Activated T-cell treated with anti-CD3 and anti-CD28 coated beads for 24 hours (primary cell): ENCODE measurements around the gene ATP8B3.

ENCODE experiments used
- DNase-seq: peaks from one replicate; pipeline ENCODE4 v3.0.0-alpha.2; 2020; ENCODE audit warnings: low read depth

The ATP8B3 gene

DNA sequence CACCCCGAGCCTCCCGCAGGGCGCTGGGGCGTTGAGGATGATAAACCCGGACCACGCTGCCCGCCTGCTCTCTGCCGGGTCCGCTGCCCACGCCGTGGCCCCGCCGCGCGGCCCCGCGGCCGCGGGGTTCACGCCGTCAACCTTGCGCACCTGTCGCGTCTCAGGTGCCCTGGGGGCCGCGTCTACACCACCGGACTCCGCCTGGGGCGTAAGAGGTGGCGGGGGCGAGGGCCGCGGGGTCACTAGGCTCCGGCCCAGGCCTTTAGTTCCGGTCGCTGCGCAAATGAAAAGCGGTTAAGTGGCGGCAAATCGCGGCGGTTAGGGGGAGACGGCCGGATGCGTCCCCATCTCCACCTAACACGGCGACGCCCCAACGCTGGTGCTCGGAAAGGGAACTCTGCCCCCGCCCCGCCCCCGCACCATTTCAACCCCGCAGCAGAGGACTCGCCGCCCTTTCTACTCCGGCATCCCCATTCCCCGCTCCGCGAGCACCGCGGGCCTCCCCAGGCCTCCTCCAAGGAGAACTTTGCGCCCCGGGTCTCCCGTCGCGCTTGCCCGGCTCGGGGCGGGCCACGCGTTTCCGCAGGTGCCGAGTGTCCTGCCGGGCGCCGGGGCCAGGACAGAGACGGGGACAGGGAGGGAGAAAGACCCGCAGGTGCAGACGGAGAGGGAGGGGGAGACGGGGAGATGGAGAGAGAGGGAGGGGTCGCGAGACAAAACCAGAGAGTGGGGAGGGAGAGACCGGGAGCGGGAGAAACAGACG is 54.4 kb downstream of the ATP8B3 start:
- DNase-seq = no peak

DNA sequence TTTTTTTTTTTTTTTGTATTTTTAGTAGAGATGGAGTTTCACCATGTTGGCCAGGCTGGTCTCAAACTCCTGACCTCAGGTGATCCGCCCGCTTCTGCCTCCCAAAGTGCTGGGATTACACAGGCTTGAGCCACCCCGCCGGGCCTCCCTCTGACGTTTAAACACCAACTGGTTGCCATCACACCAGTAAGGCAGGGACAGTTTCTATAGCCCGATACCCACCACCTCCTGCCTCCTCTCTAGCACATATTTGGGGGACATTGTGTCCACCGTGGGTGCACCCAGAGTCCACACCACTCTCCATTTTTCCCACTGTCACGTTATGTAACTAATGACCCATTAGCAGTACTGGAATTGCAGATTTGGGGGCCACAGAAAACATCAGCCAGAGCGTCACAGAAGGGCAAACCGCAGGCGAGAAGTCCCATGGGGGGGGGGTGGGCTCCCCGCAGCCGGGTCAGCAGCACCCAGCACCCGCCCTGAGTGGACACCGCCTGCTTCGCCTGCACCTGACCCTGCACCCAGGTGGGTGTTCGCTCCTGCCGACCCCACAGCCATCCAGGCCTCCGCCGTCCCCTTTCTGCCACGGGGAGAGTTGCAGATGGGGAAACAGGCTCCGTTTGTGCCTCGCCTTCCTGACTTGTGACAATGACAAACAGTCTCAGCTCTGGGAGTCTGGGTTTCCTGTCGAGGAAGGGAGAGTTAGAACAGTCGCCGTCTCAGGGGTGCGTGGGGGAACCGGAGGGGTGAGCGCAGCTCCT is 55.2 kb downstream of the ATP8B3 start:
- no peak for DNase-seq

DNA sequence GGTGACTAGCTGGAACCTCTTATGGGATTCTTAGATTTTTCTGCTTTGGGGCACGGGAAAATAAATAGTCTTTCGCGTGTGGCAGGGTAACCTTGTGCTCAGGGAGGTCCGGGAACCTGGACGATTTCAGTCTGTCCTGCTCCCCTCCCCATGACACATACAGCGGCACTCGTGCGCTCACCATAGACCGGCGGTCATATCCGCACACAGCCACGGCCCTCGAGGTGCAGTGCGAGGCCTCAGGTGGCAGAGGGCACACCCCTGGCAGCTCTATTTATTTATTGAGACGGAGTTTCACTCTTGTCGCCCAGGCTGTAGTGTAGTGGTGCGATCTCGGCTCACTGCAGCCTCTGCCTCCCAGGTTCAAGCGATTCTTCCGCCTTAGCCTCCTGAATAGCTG is 55.8 kb downstream of the ATP8B3 start:
- no peak for DNase-seq

DNA sequence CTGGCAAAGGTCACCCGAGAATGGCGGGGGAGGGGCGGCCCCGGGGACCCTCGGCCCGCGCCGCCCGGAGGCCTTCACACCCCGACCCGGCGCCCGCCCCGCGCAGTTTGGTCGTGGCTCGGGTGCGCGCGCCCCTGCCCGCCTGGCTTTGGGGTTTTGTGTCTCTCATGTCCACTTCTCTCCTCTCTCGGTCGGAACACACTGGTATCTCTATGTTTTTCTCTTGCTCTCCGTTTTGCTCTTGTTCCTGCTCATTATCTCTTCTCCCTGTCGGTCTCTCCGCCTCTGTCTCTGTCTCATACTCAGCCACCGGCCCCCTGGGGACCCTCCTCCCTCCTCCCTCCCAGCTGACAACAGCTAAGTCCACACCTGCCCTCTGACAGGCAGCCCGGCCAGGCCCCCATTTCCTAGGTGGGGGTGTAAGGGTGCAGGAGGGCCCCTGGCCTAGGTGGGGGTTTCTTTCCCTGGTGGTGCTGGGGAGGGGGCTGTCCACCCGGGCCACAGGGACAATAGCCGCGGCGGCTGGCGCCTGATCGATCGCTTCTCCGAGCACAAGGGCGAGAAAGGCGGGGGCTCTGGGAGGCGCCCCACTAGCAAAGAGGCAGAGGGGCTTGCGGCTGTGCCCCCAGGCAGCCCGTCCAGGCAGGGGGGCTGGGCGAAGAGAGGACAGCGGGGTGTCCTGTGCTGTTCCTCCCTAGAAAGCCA is 56.5 kb downstream of the ATP8B3 start:
- no peak for DNase-seq

DNA sequence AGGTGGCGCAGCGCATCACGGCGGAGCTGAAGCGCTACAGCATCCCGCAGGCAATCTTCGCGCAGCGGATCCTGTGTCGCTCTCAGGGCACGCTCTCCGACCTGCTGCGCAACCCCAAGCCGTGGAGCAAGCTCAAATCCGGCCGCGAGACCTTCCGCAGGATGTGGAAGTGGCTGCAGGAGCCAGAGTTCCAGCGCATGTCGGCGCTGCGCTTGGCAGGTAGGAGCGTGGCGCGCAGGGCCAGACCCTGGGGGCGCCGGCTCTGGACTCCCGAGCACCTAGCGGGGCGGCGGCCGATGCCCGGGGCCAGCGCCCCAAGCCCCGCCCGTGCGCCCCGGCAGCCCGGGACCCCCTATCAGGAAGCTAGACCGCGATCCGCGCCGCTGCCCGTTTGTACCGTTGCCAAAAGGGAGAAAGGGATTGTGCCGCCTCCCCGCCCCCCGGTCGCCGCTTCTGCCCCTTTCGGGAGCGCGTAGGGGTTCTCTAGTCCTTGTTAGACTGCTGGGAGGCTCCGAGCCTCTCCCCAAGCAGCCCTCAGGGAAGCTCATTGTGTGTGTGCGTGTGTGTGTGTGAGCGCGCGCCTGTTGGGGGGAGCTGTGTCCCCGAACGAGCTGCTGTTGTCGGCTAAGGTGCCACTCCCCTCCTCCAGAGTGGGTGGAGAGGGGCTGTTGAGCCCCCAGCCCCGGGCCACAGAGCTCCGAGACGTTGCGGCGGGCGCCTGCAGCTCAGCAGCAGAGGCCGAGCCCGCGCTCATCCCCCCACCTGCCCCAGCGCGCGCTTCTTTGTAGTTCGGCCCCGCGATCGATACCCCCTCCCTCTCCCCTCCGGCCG is 57.2 kb downstream of the ATP8B3 start:
- DNase-seq = no peak

DNA sequence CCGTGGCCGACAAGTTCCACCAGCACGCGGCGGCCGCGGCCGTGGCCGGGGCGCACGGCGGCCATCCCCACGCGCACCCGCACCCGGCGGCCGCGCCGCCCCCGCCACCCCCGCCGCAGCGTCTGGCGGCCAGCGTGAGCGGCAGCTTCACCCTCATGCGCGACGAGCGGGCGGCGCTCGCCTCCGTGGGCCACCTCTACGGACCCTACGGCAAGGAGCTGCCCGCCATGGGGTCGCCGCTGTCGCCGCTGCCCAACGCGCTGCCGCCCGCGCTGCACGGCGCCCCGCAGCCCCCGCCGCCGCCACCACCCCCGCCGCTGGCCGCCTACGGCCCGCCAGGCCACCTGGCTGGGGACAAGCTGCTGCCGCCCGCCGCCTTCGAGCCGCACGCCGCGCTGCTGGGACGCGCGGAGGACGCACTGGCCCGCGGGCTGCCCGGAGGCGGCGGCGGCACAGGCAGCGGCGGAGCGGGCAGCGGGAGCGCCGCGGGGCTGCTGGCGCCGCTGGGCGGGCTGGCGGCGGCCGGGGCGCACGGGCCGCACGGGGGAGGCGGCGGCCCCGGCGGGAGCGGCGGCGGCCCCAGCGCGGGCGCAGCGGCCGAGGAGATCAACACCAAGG is 57.9 kb downstream of the ATP8B3 start:
- no peak for DNase-seq

DNA sequence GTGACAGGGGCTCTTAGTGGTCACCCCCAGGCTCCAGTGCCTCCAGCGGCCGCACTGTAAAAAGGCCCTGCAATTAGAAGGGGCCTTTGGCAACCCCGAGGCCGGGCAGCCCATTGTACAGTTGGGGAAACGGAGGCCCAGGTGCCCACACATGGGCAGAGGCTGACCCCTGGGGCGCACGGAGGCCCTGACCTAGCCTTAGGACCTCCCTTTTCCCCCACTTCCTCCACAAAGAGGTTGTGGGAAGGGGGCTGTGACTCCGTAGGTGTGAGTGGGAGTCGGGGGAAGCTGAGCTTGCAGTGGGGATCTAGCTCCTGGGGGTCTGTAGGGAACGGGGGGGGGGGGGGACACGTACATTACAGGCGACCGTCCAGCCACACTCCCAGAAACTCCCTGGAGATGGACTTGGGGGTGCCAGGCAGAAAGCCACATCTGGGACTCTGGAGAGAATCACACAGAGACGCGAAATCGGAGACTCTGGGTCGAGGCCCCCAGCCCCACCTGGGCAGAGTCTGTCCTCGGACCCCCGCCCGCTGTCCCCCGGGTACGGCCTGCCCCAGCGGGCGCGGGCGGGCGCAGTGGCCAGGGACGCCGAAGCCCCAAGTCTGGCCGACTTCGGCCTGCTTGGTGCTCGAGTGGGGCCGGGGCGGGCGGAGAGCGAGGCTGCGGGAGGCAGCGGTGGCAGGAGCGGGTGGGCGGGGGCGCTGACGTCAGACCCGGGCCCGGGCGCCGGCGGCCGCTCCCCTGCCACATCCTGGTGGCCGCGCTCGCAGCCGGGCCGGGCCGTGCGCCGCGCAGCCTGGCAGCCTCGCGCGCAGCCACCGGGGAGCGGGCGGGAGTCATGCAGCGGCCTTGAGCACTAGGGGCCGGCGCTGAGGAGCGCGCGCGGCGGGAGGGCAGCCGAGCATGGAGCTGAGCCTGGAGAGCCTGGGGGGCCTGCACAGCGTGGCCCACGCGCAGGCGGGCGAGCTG is 59.0 kb downstream of the ATP8B3 start, which contains the start of gene ONECUT3:
Gene ONECUT3, plus strand, starts transcription at position 750 of the 972 bp plus-strand sequence. Its CDS starts 157 bp downstream, at position 907.
- DNase-seq = no peak

DNA sequence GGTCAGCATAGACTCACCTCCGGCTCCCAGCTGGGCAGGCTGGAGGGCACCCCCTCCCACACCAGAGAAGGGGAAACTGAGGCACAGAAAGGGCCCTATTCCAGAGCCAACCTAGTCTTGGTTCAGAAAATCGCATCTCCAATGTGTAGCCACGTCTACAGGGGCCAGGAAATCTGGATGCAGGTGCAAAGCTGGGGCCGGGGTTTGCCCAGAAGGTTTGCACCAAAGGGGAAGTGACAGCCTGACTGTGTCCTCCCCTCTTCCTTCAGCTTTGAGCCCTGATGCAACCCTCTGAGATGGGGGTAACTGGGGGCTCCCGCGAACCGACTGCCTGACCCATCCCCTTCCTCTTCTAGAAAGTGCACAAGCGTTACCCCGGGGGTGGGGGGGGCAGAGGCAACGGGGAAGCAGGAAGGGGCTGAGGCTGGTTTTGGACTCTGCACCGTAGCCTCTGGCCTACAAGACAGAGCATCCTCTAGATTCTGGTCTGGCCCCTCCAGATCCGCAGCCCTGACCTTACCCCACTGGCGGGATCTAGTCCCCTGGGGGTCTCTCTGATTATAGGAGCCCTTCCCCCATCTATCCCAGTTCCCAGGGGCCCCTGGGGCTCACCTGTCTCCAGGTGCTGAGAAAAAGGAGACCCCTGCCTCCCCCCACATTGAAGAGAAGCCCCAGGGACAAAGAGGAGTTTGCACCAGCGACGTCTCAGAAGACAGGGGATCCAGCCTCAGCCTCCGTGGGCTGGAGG is 59.9 kb downstream of the ATP8B3 start:
- DNase-seq = no peak

DNA sequence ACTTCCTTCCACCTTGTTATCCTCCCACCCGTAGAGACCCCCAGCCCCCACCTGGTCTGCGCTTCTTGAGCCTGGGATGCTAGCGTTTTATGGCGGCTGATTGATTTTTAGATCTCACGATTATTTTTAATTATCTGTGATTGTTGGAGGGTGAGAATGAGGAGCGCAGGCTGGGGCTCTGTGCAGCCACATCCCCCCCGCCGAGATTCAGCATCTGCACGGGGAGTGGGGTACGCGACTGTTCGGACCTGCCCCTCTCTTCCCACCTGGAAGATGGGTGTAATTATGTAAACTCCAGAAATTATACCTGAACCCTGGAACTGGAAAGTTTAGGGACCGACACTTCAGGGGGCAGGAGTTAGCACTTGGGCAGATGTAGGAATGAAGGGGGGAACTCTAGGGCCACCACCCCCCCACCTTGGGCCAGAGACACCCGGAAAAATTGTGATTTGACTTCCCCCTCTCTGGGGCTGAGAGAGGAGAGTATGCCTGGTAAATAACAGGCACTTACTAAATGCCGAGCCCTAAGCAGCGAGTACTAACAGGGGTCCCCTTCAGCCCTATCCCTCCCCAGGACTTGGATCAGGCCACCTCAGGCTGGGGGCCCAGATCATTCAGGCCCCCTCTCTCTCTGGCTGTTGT is 60.6 kb downstream of the ATP8B3 start:
- no peak for DNase-seq

DNA sequence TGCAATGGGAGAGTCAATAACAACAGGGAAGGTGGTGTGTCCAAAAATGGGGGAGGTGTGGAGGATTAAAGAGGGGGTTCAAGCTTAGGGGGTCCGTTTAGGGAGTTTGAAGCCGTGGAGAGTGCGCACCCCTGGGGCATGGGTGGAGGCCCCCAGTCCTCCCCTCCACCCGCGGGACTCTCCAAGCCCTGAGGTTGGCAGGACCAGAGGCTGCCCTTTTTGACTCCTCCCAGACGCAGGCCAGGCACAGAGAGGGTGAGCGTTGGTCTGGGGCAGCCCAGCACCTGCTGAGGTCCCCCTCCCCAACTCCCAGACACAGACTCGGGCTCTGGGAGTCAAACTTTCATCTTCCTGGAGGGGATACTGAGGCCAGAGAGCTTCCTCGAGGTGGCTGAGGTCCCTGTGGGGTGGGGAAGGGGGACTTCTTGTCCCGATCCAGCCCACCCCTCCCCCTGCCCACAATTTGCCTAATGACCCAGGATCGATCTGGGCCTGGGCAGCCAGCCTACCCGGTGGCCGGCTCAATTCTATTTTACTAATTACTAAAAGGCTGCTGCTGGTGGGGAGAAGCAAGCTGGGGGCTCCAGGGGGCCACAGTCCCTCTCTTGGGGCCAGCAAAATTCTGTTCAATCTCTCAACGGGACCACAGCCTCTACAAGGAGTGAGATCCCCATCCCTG is 61.6 kb downstream of the ATP8B3 start:
- DNase-seq = no peak

DNA sequence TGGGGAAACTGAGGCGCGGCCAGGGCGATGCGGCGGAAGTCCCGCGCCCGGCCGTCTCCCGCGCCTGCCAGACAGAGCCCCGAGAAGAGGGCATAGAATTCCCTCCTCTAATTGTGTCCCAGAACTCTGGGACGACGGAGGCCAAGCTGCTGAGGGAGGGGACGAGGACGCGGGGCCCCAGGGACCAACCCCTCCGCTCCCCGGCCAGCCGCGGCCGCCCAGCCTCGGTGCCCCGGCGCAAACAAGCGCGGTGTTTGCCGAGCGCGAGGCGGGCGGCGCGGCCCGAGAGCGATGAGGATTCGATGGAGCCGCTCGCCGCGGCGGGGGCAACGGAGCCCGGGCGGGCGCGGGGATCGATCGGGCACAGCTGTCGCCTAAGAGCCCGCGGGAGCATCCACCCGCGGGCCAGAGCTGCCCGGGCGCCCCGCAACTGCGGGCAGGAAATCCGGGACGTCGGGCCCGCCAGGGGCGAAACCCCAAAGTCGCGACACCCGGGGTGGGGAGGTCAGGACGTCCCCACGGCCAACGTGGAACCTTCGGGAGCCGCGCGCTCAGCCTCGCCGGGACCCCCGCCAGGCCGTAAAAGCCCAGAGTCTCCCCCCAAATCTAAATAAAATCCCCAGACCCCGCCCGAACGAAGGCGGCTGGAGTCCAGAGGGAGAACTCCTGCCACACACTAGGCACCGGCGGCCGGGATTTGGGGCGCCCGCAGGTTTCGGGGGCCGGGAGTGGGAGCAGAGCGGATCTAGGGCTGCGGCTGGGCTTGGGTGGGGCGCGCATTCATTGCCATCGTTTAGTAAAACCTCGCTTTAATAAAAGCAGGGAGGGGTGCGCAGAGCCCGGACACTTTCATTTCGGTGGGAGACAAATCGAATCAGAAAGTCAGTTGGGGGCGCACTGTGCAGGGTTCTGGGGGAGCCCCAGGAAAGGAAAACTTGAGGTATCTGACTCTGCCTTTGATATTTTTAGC is 62.4 kb downstream of the ATP8B3 start:
- no peak for DNase-seq

DNA sequence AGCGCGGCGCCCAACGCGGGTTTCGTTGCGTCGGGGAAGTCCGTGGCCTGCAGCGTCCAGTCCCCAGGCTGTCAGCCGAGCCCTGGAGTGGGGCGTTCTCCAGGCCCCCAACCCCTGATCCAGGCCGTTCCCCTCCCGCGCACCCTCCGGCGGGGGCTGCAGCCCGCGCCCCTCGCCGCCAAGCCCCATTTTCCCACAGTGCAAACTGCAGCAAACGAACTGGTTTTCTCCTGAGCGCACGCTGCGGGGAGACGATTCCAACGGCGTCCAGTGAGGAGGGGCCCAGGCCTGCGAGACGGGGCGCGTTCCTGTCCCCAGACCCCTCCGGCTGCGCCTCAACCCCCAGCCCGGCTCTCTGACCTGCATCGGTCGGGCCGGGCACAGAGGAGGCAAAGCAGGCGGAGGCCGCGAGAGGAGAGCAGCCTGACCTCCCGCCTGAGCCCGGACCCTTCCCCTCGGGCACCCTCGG is 63.2 kb downstream of the ATP8B3 start:
- no peak for DNase-seq

DNA sequence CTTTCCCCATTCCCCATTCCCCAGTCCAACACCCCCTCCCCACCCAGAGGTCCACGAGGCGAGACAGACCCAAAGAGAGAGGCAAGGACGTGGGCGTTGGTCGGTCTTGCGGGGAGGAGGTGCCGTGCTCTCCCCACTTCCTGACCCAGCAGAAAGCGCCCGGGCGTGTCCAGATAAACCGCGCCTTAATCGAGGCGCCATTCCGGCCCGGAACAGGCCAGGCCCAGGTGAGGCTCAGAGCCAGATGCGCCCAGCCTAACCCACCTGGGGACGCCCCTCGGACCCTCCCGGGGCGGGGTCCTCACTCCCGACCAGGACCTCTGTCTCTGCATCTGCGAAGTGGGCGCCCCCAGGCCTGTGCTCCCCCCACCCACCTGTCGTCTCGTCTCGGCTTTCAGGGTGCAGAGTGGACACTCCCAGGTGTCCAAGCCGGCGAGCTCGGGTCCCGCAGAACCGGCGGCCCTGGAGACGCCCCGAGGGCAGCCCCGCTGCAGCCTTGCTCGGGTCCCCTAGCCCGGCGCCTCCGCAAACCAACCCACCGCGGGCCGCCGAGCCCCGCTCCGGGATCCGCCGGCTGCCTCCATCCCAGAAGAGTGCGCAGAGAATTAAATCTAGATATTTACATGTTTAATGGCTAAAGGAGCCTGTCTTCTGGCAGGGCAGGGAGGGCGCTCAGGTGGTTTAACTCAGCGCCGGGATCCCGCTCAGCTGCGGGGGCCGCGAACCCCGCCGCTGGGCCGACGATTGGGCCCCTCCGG is 63.8 kb downstream of the ATP8B3 start:
- DNase-seq = no peak

DNA sequence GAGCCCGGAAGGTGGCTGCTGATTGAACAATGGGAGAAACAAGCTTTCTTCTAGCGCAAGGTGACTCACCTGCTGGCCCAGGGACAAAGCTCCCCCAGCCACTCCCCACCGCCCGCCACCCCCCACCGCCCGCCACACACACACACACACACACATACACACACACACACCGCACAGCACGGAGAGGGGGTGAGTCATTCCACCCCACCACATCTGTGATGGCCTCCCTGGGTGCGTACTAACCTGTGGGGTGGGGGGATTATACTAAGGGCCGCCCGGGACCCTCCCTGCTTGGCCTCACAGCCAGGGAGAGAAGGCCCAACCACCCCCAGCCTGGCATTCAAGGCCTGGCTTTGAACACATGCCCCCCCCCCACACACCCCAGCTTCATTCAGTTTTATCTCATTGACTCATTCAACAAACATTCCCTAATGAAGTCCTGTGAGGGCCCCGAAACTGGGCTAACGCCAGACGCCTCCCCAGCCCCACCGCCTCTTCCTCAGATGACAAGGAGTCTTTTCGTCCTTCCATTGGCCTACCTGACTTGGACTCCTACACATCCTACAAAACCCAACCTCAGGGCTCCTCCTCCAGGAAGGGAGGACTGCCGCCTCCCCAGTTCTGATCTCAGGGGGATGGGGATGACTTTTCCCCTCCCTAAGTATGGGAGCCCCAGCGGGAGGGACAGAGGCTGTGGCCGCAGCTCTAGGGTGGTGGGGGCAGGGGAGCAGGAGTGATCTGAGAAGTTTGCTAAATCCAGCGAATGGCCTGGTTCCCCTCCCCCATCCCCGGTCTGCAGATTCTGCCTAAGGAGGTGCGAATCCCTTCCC is 64.6 kb downstream of the ATP8B3 start:
- no peak for DNase-seq
